ENCODE results near the gene MMP17. TPM values are rescaled to one million over a fixed set of nuclear protein-coding genes. Genes with fewer than 3 reads are reported as not detected.

Gene MMP17
- total RNA-seq, 1 donor from 2014 or later = 14.1 TPM

DNA sequence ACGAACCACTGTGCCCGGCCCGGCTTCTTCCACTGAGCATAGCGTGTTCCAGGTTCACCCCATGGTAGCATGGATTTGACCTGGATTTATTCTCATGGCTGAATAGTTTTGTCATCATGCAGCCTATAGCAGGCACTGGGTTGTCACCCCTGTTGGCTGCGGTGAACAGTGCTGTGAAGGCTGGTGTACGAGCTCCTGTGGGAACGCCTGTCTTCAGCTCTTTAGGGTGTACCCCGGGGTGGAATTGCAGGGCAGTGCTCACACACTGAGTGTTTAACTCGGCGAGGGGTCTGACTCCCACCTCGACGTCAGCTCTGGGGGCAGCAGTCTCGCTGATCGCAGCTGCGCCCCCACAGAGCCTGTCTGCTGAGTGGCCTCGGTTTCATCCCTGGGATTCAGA, 15.3 kb downstream of the MMP17 start:
- Mint-ChIP-seq H3K4me3 (no peak overlapping the region), H3K9me3 (no peaks in the 10 kb centered on the region), H3K36me3 (no peaks in the 10 kb centered on the region), H3K4me1 (ENCODE audit: unreplicated experiment) (no peaks in the 10 kb centered on the region), H3K27ac (no peak overlapping the region), H3K27me3 (no peaks in the 10 kb centered on the region)
- DNase-seq (ENCODE audit: extremely low spot score, unreplicated experiment) = no peak
- TF ChIP-seq, protein P1, sequence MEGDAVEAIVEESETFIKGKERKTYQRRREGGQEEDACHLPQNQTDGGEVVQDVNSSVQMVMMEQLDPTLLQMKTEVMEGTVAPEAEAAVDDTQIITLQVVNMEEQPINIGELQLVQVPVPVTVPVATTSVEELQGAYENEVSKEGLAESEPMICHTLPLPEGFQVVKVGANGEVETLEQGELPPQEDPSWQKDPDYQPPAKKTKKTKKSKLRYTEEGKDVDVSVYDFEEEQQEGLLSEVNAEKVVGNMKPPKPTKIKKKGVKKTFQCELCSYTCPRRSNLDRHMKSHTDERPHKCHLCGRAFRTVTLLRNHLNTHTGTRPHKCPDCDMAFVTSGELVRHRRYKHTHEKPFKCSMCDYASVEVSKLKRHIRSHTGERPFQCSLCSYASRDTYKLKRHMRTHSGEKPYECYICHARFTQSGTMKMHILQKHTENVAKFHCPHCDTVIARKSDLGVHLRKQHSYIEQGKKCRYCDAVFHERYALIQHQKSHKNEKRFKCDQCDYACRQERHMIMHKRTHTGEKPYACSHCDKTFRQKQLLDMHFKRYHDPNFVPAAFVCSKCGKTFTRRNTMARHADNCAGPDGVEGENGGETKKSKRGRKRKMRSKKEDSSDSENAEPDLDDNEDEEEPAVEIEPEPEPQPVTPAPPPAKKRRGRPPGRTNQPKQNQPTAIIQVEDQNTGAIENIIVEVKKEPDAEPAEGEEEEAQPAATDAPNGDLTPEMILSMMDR (conservative IDR thresholded peaks at IDR 0.05) = no peak

DNA sequence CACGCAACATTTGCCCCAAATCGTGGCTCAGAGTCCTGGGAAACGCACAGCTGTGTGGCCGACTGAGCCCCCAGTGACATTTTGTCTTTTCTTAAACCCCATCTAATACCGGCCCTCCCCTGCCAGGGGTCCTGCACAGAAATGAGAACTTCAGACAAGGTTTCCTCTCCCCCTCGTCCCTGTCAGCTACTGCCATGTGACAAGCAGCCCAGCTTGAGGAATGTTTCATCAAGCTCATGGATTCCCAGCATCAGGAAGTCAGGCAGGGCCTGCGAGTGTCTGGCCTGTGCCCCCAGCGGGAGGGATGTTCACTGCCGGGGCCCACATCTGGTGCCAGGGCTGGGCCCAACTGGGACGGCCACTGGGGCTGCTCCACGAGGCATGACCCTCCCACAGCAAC, 15.9 kb downstream of the MMP17 start:
- Mint-ChIP-seq H3K36me3 (no peaks in the 10 kb centered on the region), H3K4me1 (ENCODE audit: unreplicated experiment) (no peaks in the 10 kb centered on the region), H3K27me3 (no peaks in the 10 kb centered on the region), H3K27ac (no peak overlapping the region), H3K4me3 (no peak overlapping the region), H3K9me3 (no peaks in the 10 kb centered on the region)
- no peak for DNase-seq (ENCODE audit: extremely low spot score, unreplicated experiment)
- TF ChIP-seq, protein P1 (conservative IDR thresholded peaks at IDR 0.05) = no peak

DNA sequence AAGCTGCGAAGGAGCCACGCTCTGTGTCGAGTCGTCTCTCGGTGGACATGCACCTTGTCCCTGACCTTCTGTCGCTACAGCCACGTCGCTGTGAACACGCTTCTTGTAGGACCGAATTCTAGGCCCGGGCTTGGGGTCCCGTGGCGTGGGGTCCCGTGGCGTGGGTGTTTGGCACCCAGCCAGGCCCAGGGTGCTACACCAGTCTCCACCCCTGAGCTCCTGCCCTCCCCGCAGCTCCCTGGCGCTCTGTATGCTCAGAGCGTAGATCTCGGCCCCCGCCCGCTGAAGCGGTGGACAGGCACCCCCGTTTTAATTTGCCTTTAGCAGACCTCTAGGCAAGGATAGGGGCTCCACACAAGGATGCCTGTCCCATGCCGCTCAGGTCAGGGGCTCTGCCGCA, 16.5 kb downstream of the MMP17 start:
- H3K27me3 Mint-ChIP-seq = no peaks in the 10 kb centered on the region
- no peak overlapping the region for H3K4me3 Mint-ChIP-seq

DNA sequence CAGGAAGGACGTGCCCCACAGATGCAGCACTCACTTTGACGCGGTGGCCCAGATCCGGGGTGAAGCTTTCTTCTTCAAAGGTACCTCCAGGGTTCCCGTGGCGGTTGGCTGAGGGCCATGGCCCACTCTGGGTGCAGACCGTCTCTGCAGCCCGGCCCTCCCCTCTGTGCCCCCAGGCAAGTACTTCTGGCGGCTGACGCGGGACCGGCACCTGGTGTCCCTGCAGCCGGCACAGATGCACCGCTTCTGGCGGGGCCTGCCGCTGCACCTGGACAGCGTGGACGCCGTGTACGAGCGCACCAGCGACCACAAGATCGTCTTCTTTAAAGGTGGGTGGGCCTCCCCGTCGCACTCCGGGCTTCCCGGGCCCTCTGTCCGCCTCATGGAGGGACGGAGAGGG, 16.9 kb downstream of the MMP17 start:
- Mint-ChIP-seq H3K36me3 (no peaks in the 10 kb centered on the region), H3K9me3 (no peaks in the 10 kb centered on the region), H3K27ac (no peak overlapping the region), H3K27me3 (no peaks in the 10 kb centered on the region), H3K4me3 (no peak overlapping the region), H3K4me1 (ENCODE audit: unreplicated experiment) (no peaks in the 10 kb centered on the region)
- TF ChIP-seq, protein P1 (conservative IDR thresholded peaks at IDR 0.05) = no peak
- DNase-seq (ENCODE audit: extremely low spot score, unreplicated experiment) = no peak

More for the DNA sequence above, 16.5 kb downstream of the MMP17 start:
- no peaks in the 10 kb centered on the region for H3K36me3 Mint-ChIP-seq
- no peak for DNase-seq (ENCODE audit: extremely low spot score, unreplicated experiment)
- TF ChIP-seq, protein P1 (conservative IDR thresholded peaks at IDR 0.05) = no peak
- H3K9me3 Mint-ChIP-seq = no peaks in the 10 kb centered on the region
- H3K27ac Mint-ChIP-seq = no peak overlapping the region
- H3K4me1 Mint-ChIP-seq (ENCODE audit: unreplicated experiment) = no peaks in the 10 kb centered on the region

DNA sequence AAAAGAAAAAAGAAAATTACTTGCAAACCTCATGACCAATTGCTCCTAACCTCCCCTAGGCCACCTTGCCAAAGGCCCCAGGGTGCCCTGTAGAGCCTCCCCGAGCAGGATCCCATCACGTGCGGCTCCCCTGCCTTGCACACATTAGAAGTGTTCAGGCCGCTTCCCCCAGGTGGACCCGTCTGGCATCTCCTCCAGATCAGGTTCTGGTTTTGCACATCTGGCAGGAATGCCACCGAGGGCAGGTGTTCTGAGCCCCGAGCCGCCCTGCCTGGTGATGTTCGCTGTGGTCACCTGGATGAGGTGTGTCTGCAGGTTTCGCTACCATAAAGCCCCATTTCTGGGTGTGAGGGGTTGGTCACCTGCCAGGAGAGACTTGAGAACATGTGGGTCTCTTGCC, 19.3 kb downstream of the MMP17 start:
- Mint-ChIP-seq H3K9me3 (no peaks in the 10 kb centered on the region), H3K4me3 (no peak overlapping the region), H3K27ac (no peak overlapping the region), H3K36me3 (no peaks in the 10 kb centered on the region), H3K27me3 (no peaks in the 10 kb centered on the region), H3K4me1 (ENCODE audit: unreplicated experiment) (no peaks in the 10 kb centered on the region)
- no peak for DNase-seq (ENCODE audit: extremely low spot score, unreplicated experiment)
- TF ChIP-seq, protein P1 (conservative IDR thresholded peaks at IDR 0.05) = no peak

DNA sequence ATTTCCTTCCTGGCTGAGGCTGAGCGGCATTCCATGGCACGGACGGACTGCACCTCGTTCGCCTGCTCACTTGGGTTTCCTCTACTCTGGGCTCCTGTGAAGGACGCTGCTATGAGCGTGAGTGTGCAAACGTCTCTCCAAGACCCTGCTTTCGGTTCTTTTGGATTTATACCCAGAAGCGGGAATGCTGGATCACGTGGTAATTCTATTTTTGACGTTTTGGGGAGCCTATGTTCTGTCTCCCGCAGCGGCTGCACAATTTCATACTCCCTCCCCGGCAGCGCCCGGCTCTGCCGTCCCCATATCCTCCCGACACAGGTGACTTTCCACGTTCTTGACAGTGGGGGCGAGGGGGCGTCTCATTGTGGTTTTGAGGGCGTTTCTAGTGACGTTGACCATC, 20.6 kb downstream of the MMP17 start:
- DNase-seq (ENCODE audit: extremely low spot score, unreplicated experiment) = no peak
- Mint-ChIP-seq H3K36me3 (no peaks in the 10 kb centered on the region), H3K9me3 (no peaks in the 10 kb centered on the region), H3K4me3 (no peak overlapping the region), H3K4me1 (ENCODE audit: unreplicated experiment) (no peaks in the 10 kb centered on the region), H3K27me3 (no peaks in the 10 kb centered on the region), H3K27ac (no peak overlapping the region)
- TF ChIP-seq, protein P1 (conservative IDR thresholded peaks at IDR 0.05) = no peak

Measured in type B pancreatic cell (in vitro differentiated cells).